ENCODE results near the gene KCTD8. TPM values are rescaled to one million over a fixed set of nuclear protein-coding genes. Genes with fewer than 3 reads are reported as not detected.
A peak's percentile ranks its signal among the peaks of the same experiment; 100 is the strongest.

Gene KCTD8
- total and polyA plus RNA-seq, 7 donors = 0.03 to 2.7 (median 1.7) TPM; not detected in 2

GRCh38 chr4:44446191-44446590 lies 2.4 kb downstream of the KCTD8 start:
- Histone ChIP-seq H3K4me3 (peak overlapping the region; percentile 38 to 66 (median 65)), H3K4me1 (peaks cover 0 to 20% (median 10%) of the 10 kb centered on the region in 4 donors), H3K9me3 (no peaks in the 10 kb centered on the region), H3K27me3 (peaks cover 0 to 17% (median 0%) of the 10 kb centered on the region in 3 donors), H3K36me3 (no peaks in the 10 kb centered on the region), H3K27ac (no peak overlapping the region)
- WGBS, 2 donors = 7 to 14% methylated on average over 4 of the region's 4 CpGs
- TF ChIP-seq POLR2AphosphoS5 (IDR thresholded peaks at IDR 0.05) = no peak
- no peak for TF ChIP-seq EP300 (IDR thresholded peaks at IDR 0.05)
- TF ChIP-seq POLR2A (IDR thresholded peaks at IDR 0.05) = no peak
- no peak for TF ChIP-seq CTCF (IDR thresholded peaks at IDR 0.05)
- no peak for DNase-seq
- intact Hi-C loops (cut with DNase I) = no loop called here

GRCh38 chr4:44438687-44439086 lies 9.9 kb downstream of the KCTD8 start:
- TF ChIP-seq EP300 (IDR thresholded peaks at IDR 0.05) (no peak), POLR2A (IDR thresholded peaks at IDR 0.05) (no peak)
- Histone ChIP-seq H3K9me3 (no peaks in the 10 kb centered on the region), H3K4me3 (no peak overlapping the region), H3K27ac (no peak overlapping the region), H3K36me3 (no peaks in the 10 kb centered on the region), H3K4me1 (no peaks in the 10 kb centered on the region), H3K27me3 (no peaks in the 10 kb centered on the region)
- intact Hi-C loops (cut with DNase I) = no loop called here
- no peak for DNase-seq

DNA sequence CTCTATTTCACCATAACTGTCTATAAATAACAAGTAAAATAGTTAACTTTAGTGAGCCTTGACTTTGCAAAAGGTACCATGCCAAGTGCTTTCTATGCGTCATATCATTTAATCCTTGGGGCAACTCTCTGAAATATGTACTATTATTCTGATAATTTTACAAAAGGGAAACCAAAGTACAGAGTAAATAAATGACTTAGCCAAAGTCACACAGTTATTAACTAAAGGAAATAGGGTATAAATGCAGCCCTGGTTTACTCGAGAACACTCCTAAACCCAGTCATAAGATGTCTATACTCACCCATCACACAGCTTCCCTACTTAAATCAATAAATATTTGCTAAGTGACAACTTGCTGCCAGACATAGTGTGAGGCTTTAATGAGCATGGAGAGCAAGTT lies 14.4 kb downstream of the KCTD8 start:
- H3K36me3 ChIP-seq = no peaks in the 10 kb centered on the region
- no peak overlapping the region for H3K27ac ChIP-seq
- no peak overlapping the region for H3K4me3 ChIP-seq
- 70 to 81% methylated on average over 2 of the region's 2 CpGs for WGBS, 2 donors
- intact Hi-C loops (cut with DNase I) = no loop called here
- no peaks in the 10 kb centered on the region for H3K9me3 ChIP-seq
- no peaks in the 10 kb centered on the region for H3K27me3 ChIP-seq
- no peaks in the 10 kb centered on the region for H3K4me1 ChIP-seq
- TF ChIP-seq EP300 (IDR thresholded peaks at IDR 0.05) (no peak), CTCF (IDR thresholded peaks at IDR 0.05) (no peak), POLR2AphosphoS5 (IDR thresholded peaks at IDR 0.05) (no peak), POLR2A (IDR thresholded peaks at IDR 0.05) (no peak)
- DNase-seq = no peak

DNA sequence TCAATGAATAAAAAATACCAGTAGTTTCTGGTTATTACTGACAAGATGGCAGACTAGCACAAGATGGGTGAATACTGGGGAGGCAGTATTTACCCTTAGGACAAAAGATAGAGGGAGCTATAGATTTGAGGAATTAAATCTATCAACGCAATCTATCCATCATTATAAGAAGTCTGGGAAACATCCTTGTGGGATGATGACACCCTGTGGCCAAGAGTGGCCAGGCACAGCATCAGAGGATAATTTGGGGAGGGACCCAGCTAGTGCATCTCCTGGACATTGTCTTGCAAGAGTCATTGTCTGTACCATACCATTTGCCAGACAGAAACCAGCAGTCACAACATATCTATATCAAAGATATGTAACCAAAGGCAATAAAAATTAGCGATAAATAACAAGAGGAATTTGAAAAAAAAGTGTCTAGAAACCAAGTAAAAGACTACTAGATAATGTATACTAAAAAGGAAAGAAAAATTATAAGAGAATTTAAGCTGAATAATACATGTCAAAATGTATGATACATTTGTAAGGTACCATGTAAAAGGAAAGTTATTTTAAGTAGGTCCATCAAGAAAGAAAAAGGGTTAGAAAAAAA lies 22.9 kb downstream of the KCTD8 start:
- intact Hi-C loops (cut with DNase I) = no loop called here
- no peak overlapping the region for H3K27ac ChIP-seq
- H3K9me3 ChIP-seq = no peaks in the 10 kb centered on the region
- WGBS, 2 donors = 28 to 44% methylated on average over 2 of the region's 2 CpGs
- TF ChIP-seq CTCF (IDR thresholded peaks at IDR 0.05) (no peak), EP300 (IDR thresholded peaks at IDR 0.05) (no peak), POLR2A (IDR thresholded peaks at IDR 0.05) (no peak), POLR2AphosphoS5 (IDR thresholded peaks at IDR 0.05) (no peak)
- H3K4me3 ChIP-seq = no peak overlapping the region
- no peak for DNase-seq
- H3K27me3 ChIP-seq = no peaks in the 10 kb centered on the region
- H3K4me1 ChIP-seq = no peaks in the 10 kb centered on the region
- H3K36me3 ChIP-seq = no peaks in the 10 kb centered on the region

DNA sequence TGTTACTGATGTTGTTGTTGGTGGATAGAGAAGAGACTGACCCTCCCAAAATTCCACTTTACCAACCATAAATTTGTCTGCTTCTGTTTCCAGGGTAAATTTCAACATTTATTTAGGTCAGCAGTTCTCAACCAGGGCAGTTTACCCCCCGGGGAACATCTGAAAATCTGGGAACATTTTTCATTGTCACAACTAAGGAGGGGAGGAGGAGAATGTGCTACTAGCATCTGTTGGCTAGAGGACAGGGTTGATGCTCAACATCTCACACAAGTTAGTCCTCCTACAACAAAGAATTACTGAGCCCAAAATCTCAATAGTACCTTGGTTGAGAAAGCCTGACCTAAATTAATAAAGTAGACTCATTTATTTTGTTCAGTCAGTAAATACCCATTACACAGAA lies 25.7 kb downstream of the KCTD8 start:
- DNase-seq = no peak
- Histone ChIP-seq H3K27ac (no peak overlapping the region), H3K4me3 (no peak overlapping the region), H3K36me3 (no peaks in the 10 kb centered on the region), H3K9me3 (no peaks in the 10 kb centered on the region), H3K27me3 (no peaks in the 10 kb centered on the region), H3K4me1 (no peaks in the 10 kb centered on the region)
- intact Hi-C loops (cut with DNase I) = no loop called here
- WGBS, 2 donors = 33 to 64% methylated on average over 1 of the region's 1 CpG
- TF ChIP-seq EP300 (IDR thresholded peaks at IDR 0.05) = no peak
- TF ChIP-seq CTCF (IDR thresholded peaks at IDR 0.05) = no peak
- TF ChIP-seq POLR2AphosphoS5 (IDR thresholded peaks at IDR 0.05) = no peak
- TF ChIP-seq POLR2A (IDR thresholded peaks at IDR 0.05) = no peak
